ENCODE measurements around the gene CLIC1.

Gene CLIC1

DNA sequence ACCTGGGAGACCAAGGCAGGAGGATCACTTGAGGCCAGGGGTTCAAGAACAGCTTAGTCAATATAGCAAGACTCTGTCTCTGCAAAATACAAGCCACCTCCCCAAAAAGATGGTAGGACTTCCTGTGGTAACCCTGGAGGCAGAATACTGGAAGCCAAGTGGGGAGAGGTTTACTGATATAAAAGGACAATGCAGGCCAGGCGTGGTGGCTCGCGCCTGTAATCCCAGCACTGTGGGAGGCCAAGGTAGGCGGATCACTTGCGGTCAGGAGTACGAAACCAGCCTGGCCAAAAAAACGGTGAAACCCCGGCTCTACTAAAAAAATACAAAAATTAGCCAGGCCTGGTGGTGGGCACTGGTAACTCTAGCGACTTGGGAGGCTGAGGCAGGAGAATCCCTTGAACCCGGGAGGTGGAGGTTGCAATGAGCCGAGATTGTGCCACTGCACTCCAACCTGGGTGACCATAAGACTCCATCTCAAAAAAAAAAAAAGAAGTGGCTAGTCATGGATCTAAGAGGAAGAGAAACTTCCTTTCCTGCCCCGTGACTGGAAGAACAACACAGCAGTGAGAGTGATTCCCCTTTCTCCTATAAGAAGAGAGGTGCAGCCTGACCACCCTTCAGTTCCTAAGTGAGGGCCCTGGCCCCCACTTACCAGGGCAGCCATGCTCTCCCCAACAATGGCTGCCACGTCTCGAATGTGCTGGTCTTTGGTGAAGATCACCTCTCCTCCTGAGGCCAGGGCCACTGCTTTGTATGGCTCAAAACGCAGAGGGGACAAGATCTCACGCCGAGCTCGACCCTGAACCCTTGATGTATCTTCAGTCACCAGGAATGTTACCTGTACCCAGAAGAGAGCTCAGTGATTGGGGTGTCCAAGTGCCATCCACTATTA, 32.3 kb upstream of the CLIC1 start:
- DNase-seq = no peak

DNA sequence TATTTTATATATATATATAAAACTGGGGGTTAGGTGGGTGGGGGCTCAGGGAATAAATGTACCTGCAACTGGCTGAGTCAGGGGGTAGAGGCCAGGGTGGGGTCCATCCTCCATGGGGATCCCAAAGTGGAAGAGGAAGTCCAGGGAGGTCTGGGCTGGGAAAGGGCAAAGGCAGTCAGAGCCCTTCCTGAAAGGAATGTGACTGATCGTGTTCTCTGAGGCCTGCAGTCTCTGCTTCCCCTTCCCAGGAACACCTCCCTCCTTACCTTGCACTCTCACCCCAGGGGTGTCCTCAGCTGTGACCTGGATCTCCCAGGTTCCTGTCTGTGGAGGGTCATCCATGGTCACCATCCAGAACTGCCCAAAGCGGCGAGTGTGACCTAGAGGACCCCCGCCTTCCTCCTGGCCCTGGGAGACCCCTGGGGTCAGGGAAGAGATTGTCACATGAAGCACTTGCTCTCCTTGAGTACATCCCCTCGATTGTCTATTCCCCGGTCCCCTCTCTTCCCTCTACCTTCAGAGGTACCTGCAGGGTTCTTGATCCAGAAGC, 30.8 kb upstream of the CLIC1 start:
- DNase-seq = no peak

- DNase-seq = no peak
These were observed 29.8 kb upstream of the CLIC1 start for GRCh38 chr6:31765910-31766794.

DNA sequence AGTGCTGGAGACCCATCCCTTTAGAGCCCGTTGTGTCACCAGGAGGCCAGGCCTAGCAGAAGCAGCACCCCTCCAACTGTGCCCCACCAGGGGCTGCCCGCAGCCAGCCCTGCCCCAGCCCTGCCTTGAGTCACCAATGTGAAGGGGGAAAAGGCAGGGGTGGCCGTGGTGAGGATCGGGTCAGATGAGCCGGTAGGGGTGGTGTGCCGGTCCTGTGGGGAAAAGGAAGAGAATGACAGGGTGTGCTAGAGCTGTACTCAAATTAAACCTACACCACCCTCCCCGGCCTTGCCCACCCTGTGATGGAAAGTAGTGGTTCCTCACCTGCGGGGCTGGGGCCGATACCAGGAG, 29.2 kb upstream of the CLIC1 start:
- DNase-seq = no peak

GRCh38 chr6:31764198-31764597, 27.9 kb upstream of the CLIC1 start:
- no peak for DNase-seq

GRCh38 chr6:31763619-31763940, 27.2 kb upstream of the CLIC1 start:
- no peak for DNase-seq

DNA sequence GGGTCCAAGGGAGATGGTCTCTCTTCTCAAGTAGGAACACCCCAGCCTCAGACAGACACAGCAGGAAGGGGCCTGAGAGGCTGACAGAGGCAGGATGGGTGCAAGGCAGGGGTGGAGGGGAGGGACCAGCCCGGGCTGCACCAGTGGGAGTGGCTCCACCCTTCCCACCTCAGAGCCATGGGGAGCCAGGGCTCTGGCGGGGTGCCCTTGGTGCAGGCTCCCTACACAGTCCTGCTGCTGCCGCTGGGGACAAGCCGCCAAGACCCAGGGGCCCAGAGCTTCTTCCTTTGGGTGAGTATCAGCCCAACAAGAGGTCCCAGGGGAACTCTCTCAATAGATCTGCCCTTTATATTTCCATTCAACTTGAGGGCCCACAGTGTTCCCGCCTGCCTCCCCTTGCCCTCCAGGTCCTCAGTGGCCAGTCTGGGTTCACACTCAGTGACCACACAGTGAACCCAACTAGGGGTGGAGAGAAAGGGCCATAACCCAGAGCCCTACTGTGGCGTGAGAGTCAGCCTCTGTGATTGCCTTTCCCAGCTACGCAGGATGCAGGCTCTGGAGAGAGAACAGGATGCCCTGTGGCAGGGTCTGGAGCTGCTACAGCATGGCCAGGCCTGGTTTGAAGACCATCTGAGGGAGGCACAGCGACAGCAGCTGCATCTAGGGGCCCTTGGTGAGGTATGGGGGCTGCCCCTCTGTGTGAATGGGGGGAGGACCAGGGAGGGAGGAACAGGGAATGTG, 26.7 kb upstream of the CLIC1 start:
- DNase-seq = no peak

GRCh38 chr6:31762356-31762755, 26.0 kb upstream of the CLIC1 start, which contains the start of gene SAPCD1:
Gene SAPCD1, plus strand, starts transcription at chr6:31762656. Its CDS starts 399 bp downstream, at chr6:31763055.
- no peak for DNase-seq

DNA sequence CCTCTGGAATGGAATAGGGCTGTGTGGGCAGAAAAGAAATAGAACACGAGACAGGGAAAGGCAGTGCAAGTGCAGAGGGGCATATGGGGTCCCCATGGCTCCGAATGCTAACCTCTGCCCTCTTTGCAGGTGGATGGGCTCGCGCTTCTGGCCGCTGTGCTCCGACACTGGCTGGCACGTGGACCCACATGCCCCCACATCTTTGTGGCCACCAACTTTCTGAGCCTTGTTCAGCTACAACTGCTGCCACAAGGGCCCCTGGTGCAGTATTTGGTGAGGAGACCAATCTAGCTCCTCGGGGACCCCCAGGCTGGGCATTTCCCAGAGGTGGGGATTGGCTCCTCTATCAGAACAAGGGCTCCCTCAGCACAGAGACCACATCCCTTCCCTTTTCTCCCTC, 25.0 kb upstream of the CLIC1 start:
- DNase-seq = no peak

DNA sequence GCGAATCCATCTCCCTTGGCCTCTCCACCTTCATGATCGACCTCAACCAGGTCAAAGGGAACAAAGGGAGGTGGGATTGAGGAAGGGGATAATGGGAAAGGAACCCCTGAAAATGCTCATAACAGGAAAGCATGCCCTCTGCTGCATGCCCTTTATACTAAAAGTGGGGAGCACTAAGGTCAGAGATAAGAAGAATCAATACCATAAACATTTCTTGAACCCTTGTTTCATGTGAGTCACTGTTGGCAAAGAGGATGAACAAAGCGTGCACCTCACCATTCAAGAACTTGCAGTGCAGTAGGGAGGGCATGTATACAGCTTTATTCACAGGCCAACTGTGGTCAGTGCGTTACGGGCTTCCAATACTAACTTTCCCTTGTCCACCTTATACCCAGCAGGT, 24.5 kb upstream of the CLIC1 start:
- no peak for DNase-seq

DNA sequence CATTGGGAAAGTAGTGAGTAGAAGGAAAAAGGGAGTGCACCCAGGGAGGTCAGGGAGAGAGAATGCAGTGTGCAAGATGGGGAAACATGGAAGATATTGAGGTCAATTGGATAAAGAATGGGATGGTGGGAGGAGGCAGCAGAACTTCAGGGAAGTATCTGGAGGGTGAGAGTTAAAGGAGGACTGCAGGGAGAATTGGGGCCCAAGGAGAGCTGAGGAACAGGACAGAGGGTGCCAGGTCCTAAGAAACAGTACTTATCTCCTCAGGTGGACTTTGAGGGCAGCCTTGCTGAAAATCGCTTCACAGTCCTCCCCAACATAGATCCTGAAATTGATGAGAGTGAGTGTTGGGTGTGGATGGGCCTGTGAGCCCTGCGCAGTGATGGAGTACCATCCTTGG, 22.0 kb upstream of the CLIC1 start:
- no peak for DNase-seq

- no peak for DNase-seq
These were observed 16.5 kb upstream of the CLIC1 start for GRCh38 chr6:31752739-31753319.

GRCh38 chr6:31750411-31751022, 14.2 kb upstream of the CLIC1 start:
- no peak for DNase-seq

GRCh38 chr6:31749301-31750036, 13.1 kb upstream of the CLIC1 start:
- DNase-seq = no peak

GRCh38 chr6:31744422-31744821, 8.1 kb upstream of the CLIC1 start:
- DNase-seq = no peak

GRCh38 chr6:31742894-31743293, 6.6 kb upstream of the CLIC1 start:
- DNase-seq = no peak

- DNase-seq = no peak
These were observed 5.5 kb upstream of the CLIC1 start for GRCh38 chr6:31741815-31742214.

GRCh38 chr6:31740397-31741223, 4.3 kb upstream of the CLIC1 start:
- peak; percentile 44 for DNase-seq

DNA sequence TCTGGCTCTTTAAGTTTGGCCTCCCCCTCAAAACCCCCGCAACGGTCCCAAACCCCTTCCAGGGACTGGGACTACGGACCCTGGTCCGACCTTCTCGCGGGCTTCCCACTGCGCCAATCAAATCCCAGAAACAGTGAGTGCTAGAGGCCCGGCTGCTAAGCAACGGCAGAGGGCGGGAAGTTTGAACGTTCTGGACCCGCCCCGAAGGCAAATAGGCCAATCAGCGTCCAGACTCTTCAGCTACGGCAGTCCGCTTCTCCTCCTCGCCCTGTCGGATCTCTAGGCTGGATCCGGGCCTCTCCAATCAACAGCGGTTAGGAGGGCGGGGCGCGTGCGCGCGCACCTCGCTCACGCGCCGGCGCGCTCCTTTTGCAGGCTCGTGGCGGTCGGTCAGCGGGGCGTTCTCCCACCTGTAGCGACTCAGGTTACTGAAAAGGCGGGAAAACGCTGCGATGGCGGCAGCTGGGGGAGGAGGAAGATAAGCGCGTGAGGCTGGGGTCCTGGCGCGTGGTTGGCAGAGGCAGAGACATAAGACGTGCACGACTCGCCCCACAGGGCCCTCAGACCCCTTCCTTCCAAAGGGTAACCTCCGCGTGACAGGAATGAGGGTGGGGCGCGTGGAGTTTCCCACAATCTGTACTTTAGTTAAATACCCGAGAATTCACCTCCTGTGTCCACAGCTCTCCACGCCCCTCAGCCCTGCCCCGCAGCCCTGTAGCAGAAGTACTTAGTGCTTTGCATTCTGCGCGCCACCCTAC, 3.5 kb upstream of the CLIC1 start, which contains the start of gene MSH5:
MSH5 (plus strand) TSS at position 367 of the 758 bp plus-strand sequence. CDS start 462 bp downstream, outside the sequence.
- DNase-seq = peak; percentile 99

Measured in activated CD4-positive, alpha-beta T cell treated with anti-CD3 and anti-CD28 coated beads, Interleukin-2, Interleukin-6, amounts not matched to agents 100 ng/mL and 50 ng/mL, durations not matched to agents 16 hours and 8 hours (primary cell).